WTC11 (cell line): Measurements from ENCODE around the gene CHD6. TPM values are rescaled to one million over a fixed set of nuclear protein-coding genes. Genes with fewer than 3 reads are reported as not detected.

Experiments used
- ATAC-seq: fragments of 200-7000 bp; cut with Tn5 transposase; 2 replicates; pipeline ENCODE4 v1.10.0; 2021; ENCODE audit warnings: mild to moderate bottlenecking, moderate library complexity
- CTCF ChIA-PET: fragments of 300-600 bp; sonication (Branson Sonifier 250); formaldehyde crosslinking; loops from one replicate; lab custom pipeline; 2021; ENCODE audit warnings: antibody characterized with exemption; lab: Charles Lee
- POLR2A ChIA-PET: fragments of 350-600 bp; sonication (Branson Sonifier 250); formaldehyde crosslinking; loops from one replicate; lab custom pipeline; 2021; ENCODE audit warnings: antibody characterized with exemption; lab: Charles Lee
- DNase-seq: peaks from one replicate; pipeline ENCODE4 v3.0.0; 2021; ENCODE audit warnings: low spot score
- H3K27ac Mint-ChIP-seq: 2 replicates; pipeline ENCODE4 v1.8.0; 2021; ENCODE audit warnings: mixed read lengths
- H3K27me3 Mint-ChIP-seq: 2 replicates; pipeline ENCODE4 v1.8.0; 2021; ENCODE audit warnings: low read depth, mild to moderate bottlenecking, moderate library complexity, mixed read lengths
- H3K36me3 Mint-ChIP-seq: 2 replicates; pipeline ENCODE4 v1.8.0; 2021; ENCODE audit warnings: mixed read lengths
- H3K4me1 Mint-ChIP-seq: 2 replicates; pipeline ENCODE4 v1.8.0; 2022; ENCODE audit warnings: mixed read lengths
- H3K4me3 Mint-ChIP-seq: 2 replicates; pipeline ENCODE4 v1.8.0; 2021; ENCODE audit warnings: mild to moderate bottlenecking, moderate library complexity, mixed read lengths
- H3K9me3 Mint-ChIP-seq: 2 replicates; pipeline ENCODE4 v1.8.0; 2021; ENCODE audit warnings: mixed read lengths
- ATF3 ChIP-seq: sonication (generic); formaldehyde crosslinking; conservative IDR thresholded peaks from 2 replicates; pipeline ENCODE4 v1.8.1; 2022; ENCODE audit warnings: mild to moderate bottlenecking, missing genetic modification reagents
- EMX1 ChIP-seq: fragments of 250-450 bp; sonication (Bioruptor Pico); IDR thresholded peaks from 2 replicates; pipeline ENCODE4 v1.8.0; 2021; ENCODE audit warnings: mild to moderate bottlenecking
- FOXJ3 ChIP-seq: sonication (generic); formaldehyde crosslinking; IDR thresholded peaks from 2 replicates; pipeline ENCODE4 v1.9.0; 2021; ENCODE audit warnings: missing genetic modification reagents, mild to moderate bottlenecking, borderline replicate concordance
- GRHL2 ChIP-seq: fragments of 250-450 bp; sonication (Bioruptor Pico); IDR thresholded peaks from 2 replicates; pipeline ENCODE4 v1.8.0; 2022; ENCODE audit warnings: mild to moderate bottlenecking, moderate library complexity; ENCODE audit not compliant: insufficient replicate concordance, severe bottlenecking
- HMGA2 ChIP-seq: fragments of 250-450 bp; sonication (Bioruptor Pico); IDR thresholded peaks from 2 replicates; pipeline ENCODE4 v1.4.0; 2021; ENCODE audit warnings: mild to moderate bottlenecking, moderate library complexity
- OVOL2 ChIP-seq: fragments of 250-450 bp; sonication (Bioruptor Pico); IDR thresholded peaks from 2 replicates; pipeline ENCODE4 v1.9.0; 2021; ENCODE audit warnings: mild to moderate bottlenecking, borderline replicate concordance
- PRDM15 ChIP-seq: sonication (generic); formaldehyde crosslinking; IDR thresholded peaks from 2 replicates; pipeline ENCODE4 v1.8.0; 2022; ENCODE audit warnings: missing genetic modification reagents
- RELA ChIP-seq: sonication (generic); formaldehyde crosslinking; IDR thresholded peaks from 2 replicates; pipeline ENCODE4 v1.8.1; 2022; ENCODE audit warnings: missing genetic modification reagents, mild to moderate bottlenecking, borderline replicate concordance
- TEAD1 ChIP-seq: sonication (generic); formaldehyde crosslinking; IDR thresholded peaks from 2 replicates; pipeline ENCODE4 v1.8.0; 2022; ENCODE audit warnings: mild to moderate bottlenecking, missing genetic modification reagents
- ZNF121 ChIP-seq: sonication (generic); formaldehyde crosslinking; IDR thresholded peaks from 2 replicates; pipeline ENCODE4 v1.8.0; 2023; ENCODE audit warnings: missing genetic modification reagents
- ZNF232 ChIP-seq: sonication (generic); formaldehyde crosslinking; IDR thresholded peaks from 2 replicates; pipeline ENCODE4 v1.8.0; 2022; ENCODE audit warnings: mild to moderate bottlenecking, missing genetic modification reagents
- ZNF263 ChIP-seq: sonication (generic); formaldehyde crosslinking; IDR thresholded peaks from 2 replicates; pipeline ENCODE4 v1.8.1; 2022; ENCODE audit warnings: low read depth, mild to moderate bottlenecking, moderate library complexity, missing genetic modification reagents
- ZNF281 ChIP-seq: sonication (generic); formaldehyde crosslinking; IDR thresholded peaks from 2 replicates; pipeline ENCODE4 v1.8.0; 2023; ENCODE audit warnings: mild to moderate bottlenecking, missing genetic modification reagents
- total RNA-seq: library from RNA; stranded (reverse); gene quantifications from 3 replicates; pipeline ENCODE4 v1.2.3, GENCODE V29; 2021
- TF ChIP-seq, protein P1 (sequence below): sonication (generic); formaldehyde crosslinking; IDR thresholded peaks from 2 replicates; pipeline ENCODE4 v1.8.1; 2023; ENCODE audit warnings: mild to moderate bottlenecking, missing genetic modification reagents, moderate library complexity
- TF ChIP-seq, protein P2 (sequence below): sonication (generic); formaldehyde crosslinking; IDR thresholded peaks from 2 replicates; pipeline ENCODE4 v1.8.1; 2022; ENCODE audit warnings: low read depth, mild to moderate bottlenecking, moderate library complexity, missing genetic modification reagents, borderline replicate concordance

Gene CHD6
- total RNA-seq, 1 experiment from 2014 or later: 52.1 TPM

DNA sequence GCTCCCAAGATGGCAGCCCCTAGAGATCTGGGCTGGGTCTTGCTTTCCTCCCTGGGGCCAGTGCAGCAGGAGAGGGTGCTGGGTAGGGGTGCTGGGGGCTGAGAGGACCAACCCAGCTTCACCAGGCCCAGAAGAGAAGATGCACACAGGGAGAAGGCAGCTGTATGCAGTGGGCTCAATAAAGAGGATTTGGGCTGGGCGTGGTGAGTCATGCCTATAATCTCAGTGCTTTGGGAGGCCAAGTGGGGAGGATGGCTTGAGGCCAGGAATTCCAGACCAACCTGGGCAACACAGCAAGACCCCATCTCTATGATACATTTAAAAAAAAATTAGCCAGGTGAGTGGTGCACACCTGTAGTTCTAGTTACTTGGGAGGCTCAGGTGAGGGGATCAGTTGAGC lies 225.9 kb downstream of the CHD6 start:
- DNase-seq (no peak), ATAC-seq (no peak)
- Mint-ChIP-seq H3K4me1 (peaks cover 25% of the 10 kb centered on the region), H3K9me3 (no peaks in the 10 kb centered on the region), H3K27ac (no peak overlapping the region), H3K4me3 (no peak overlapping the region), H3K27me3 (no peaks in the 10 kb centered on the region; the same call in 1 of the 2 replicates), H3K36me3 (no peaks in the 10 kb centered on the region)
- peak; percentile 72 for TF ChIP-seq ZNF121 (CRISPR knock-in tag)
- no peak for TF ChIP-seq ZNF281
- ChIA-PET CTCF (no interaction called here), POLR2A (no interaction called here)

DNA sequence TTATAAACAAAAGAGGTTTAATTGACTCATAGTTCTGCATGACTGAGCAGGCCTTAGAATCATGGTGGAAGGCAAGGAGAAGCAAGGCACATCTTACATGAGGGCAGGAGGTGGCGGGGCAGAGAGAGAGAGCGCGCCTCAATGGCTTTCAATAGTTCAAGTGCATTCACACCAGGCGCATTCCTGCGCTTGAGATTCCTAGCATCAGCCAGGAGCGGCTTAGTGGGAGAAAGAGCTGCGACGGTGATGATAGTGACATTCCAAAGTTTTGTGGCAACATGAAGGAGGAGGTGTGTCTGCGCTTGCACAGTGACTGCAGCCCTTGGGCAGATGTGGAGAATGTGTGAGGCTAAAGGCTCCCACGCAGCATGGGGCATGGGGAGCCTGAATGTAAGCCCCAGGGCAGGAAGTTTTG lies 226.6 kb downstream of the CHD6 start:
- ChIA-PET CTCF (no interaction called here), POLR2A (no interaction called here)
- Mint-ChIP-seq H3K27ac (peak overlapping the region; percentile 26; the same call in 1 of the 2 replicates), H3K27me3 (no peaks in the 10 kb centered on the region; the same call in 1 of the 2 replicates), H3K36me3 (no peaks in the 10 kb centered on the region), H3K4me3 (no peak overlapping the region), H3K4me1 (peaks cover 25% of the 10 kb centered on the region), H3K9me3 (no peaks in the 10 kb centered on the region)
- TF ChIP-seq FOXJ3 (CRISPR knock-in tag) (no peak), OVOL2 (CRISPR knock-in tag) (no peak), ZNF232 (no peak)
- no peak for DNase-seq
- ATAC-seq: no peak

DNA sequence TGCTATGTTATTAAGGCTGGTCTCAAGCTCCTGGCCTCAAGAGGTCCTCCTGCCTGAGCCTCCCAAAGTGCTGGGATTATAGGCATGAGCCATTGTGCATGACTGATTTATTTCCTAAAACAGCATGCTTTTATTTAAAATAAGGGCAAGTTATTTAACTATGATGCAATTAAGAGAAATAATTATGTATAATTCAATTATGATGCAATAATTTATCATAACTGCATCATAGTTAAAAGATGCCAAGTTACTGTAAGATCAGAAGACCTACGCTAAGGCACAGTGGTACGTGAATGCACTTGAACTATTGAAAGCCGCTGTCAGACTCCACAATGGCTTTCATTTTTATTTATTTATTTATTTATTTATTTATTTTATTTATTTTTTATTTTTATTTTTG lies 227.3 kb downstream of the CHD6 start:
- DNase-seq (no peak), ATAC-seq (no peak)
- POLR2A ChIA-PET: no interaction called here
- Mint-ChIP-seq H3K9me3 (no peaks in the 10 kb centered on the region), H3K4me1 (peaks cover 18% of the 10 kb centered on the region), H3K4me3 (no peak overlapping the region), H3K36me3 (no peaks in the 10 kb centered on the region), H3K27ac (no peak overlapping the region), H3K27me3 (no peaks in the 10 kb centered on the region; the same call in 1 of the 2 replicates)
- peak; percentile 44; the same call in 1 of the 2 replicates for TF ChIP-seq HMGA2 (CRISPR knock-in tag)
- TF ChIP-seq, protein P1, sequence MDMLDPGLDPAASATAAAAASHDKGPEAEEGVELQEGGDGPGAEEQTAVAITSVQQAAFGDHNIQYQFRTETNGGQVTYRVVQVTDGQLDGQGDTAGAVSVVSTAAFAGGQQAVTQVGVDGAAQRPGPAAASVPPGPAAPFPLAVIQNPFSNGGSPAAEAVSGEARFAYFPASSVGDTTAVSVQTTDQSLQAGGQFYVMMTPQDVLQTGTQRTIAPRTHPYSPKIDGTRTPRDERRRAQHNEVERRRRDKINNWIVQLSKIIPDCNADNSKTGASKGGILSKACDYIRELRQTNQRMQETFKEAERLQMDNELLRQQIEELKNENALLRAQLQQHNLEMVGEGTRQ (CRISPR knock-in tag): no peak
- CTCF ChIA-PET: interaction anchor here (1.1 kb wide), 1 partner anchor 50 kb away, joined by 3 read pairs; the partner anchor contains the start of gene LPIN3

DNA sequence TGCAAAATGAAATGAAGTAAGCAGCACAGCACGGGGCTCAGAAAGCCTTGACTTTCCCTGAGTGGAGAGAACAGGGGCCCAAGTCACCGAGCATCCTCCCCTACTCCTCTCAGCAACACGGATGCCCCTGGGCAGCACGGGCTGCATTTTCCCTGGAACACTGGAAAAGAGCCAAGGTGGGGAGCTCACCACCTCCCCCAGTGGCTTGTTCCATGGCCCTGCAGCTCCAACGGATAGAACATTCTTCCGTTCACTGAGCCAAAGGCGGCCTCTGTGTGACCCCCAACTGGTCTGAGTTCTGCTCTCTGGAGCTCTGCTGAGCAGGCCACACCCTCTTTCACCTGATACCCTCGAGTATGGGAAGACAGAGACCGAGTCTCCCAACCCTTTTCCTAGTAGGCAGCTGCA lies 230.7 kb downstream of the CHD6 start:
- Mint-ChIP-seq H3K9me3 (no peaks in the 10 kb centered on the region), H3K27me3 (peaks cover 2% of the 10 kb centered on the region; the same call in 1 of the 2 replicates), H3K36me3 (no peaks in the 10 kb centered on the region), H3K4me1 (peaks cover 9% of the 10 kb centered on the region), H3K4me3 (no peak overlapping the region), H3K27ac (no peak overlapping the region; the same call in 1 of the 2 replicates)
- POLR2A ChIA-PET: no interaction called here
- CTCF ChIA-PET: interaction anchor here (0.6 to 1.8 kb wide), 10 partner anchors 8 to 531 kb away, joined by 3 to 8 read pairs (median 4); partner anchors contain the start of gene LPIN3
- TF ChIP-seq TEAD1 (CRISPR knock-in tag) (no peak), GRHL2 (CRISPR knock-in tag) (no peak), ZNF263 (CRISPR knock-in tag) (no peak), ATF3 (CRISPR knock-in tag) (no peak), EMX1 (no peak), FOXJ3 (CRISPR knock-in tag) (no peak), PRDM15 (no peak), RELA (CRISPR knock-in tag) (no peak)
- TF ChIP-seq, protein P2, sequence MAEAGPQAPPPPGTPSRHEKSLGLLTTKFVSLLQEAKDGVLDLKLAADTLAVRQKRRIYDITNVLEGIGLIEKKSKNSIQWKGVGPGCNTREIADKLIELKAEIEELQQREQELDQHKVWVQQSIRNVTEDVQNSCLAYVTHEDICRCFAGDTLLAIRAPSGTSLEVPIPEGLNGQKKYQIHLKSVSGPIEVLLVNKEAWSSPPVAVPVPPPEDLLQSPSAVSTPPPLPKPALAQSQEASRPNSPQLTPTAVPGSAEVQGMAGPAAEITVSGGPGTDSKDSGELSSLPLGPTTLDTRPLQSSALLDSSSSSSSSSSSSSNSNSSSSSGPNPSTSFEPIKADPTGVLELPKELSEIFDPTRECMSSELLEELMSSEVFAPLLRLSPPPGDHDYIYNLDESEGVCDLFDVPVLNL (CRISPR knock-in tag): no peak
- ATAC-seq (peak; percentile 99), DNase-seq (peak; percentile 60)
